ENCODE measurements around the gene ANKRD30BL. TPM values are rescaled to one million over a fixed set of nuclear protein-coding genes. Genes with fewer than 3 reads are reported as not detected.
"Not testable (repeated sequence)": the region's sequence is repeated elsewhere in the genome, so short reads cannot be mapped to it uniquely, and the experiment has no call there.

The ANKRD30BL gene, protein sequence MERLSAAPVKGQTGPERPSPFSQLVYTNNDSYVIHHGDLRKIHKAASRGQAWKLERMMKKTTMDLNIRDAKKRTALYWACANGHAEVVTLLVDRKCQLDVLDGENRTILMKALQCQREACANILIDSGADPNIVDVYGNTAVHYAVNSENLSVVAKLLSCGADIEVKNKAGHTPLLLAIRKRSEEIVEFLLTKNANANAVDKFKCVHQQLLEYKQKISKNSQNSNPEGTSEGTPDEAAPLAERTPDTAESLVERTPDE
- not detected for total RNA-seq

DNA sequence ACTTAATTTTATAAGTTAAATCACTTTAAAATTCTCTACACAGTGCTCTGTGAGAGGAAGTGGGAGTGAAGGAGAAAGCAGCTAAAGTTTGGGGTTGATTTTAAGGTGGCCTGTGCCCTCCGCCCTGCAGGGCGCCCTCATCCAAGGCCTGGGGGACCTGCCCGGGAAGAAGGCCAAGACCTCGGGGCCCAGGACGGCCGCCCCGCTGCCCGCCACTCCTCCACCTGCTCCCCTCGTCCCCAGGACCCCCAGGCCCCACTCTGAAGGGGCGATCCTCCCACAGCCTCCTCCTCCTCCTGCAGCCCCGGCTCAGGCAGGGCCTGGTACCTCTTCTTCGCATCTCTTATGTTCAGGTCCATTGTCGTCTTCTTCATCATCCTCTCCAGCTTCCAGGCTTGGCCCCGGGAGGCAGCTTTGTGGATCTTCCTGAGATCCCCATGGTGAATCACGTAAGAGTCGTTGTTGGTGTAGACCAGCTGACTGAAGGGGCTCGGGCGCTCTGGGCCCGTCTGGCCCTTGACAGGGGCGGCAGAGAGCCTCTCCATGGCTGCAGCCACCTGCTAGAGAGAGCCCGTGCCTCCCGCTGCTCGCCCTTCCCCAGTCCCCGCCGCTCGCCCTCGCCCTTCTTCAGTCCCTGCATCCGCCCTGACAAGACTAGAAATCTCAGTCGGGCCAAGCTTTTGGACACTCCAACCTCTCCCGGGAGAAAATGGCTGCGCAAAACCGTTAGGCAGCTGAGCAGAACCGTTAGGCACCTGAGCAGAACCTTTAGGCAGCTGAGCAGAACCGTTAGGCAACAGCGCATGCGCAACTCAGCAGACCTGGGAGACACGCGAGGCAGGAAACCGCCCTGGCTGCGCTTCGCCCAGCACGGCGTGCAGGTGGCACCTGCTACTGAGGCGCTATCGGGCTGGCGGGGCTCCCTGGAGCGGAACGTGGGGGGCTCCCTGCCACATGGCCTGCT lies at the start of gene ANKRD30BL:
TSS of gene ANKRD30BL (minus strand) at position 792 of the 964 bp plus-strand sequence. CDS start at position 545, 247 bp downstream.
- H3K9me3 ChIP-seq (ENCODE audit: low read depth, low read length); H3K4me3 ChIP-seq (ENCODE audit: low read length); H3K27me3 ChIP-seq (ENCODE audit: insufficient read depth, low read length); H3K4me1 ChIP-seq (ENCODE audit: insufficient read depth, low read length): not testable (repeated sequence)

GRCh38 chr2:132202866-132203265 lies 41.1 kb upstream of the ANKRD30BL start:
- H3K9me3 ChIP-seq (ENCODE audit: low read depth, low read length); H3K27me3 ChIP-seq (ENCODE audit: insufficient read depth, low read length): not testable (repeated sequence)

DNA sequence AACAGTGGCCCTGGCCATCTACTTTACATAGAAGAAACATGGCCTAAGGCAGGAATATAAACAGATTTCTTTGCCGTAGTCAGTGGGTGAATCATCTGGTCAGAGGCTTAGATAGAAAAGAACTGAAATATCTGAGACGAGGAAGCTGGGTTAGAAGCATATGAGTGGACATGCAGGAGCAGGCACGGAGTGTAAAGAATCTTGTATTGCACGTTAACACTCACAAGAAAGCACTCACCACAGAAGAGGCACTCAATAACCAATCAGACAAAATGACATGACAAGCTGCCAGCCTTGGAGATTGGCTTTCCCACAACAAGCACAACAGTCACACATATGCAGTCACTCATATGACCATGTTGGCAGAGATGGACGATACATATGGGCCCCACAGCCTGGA lies 31.1 kb upstream of the ANKRD30BL start:
- H3K4me1 ChIP-seq (ENCODE audit: insufficient read depth, low read length); H3K27me3 ChIP-seq (ENCODE audit: insufficient read depth, low read length); H3K9me3 ChIP-seq (ENCODE audit: low read depth, low read length); H3K4me3 ChIP-seq (ENCODE audit: low read length): not testable (repeated sequence)

More at GRCh38 chr2:132202866-132203265, 41.1 kb upstream of the ANKRD30BL start:
- H3K4me1 ChIP-seq (ENCODE audit: insufficient read depth, low read length); H3K4me3 ChIP-seq (ENCODE audit: low read length): not testable (repeated sequence)

- H3K4me3 ChIP-seq (ENCODE audit: low read length); H3K27me3 ChIP-seq (ENCODE audit: insufficient read depth, low read length); H3K9me3 ChIP-seq (ENCODE audit: low read depth, low read length); H3K4me1 ChIP-seq (ENCODE audit: insufficient read depth, low read length): not testable (repeated sequence)
Observed at GRCh38 chr2:132167100-132167499, 5.3 kb upstream of the ANKRD30BL start.

DNA sequence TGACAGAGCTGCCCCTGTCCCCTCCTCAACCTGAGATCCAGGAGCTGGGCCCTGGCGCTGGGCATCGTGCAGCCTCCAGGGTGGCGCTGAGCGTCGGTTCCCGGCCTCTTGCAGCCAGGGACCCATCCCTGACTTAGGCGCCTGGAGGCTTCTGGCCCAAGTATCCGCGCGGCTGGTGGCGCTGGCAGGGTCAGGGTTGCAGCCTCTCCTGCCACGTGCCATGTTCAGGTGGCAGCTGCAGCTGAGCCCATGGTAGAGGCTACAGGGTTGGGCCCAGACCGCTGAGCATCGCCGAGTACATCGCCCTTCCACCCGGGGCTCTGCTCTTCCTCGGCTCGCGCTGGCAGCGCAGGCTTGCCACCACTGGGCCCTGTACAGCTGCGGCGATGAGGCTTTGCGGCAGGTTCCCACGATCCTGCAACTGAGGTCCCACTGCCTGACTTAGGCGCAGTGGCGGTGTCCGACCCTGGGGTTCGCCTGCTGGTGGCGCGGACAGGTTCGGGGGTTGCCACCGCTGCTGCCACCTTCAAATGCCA lies 441 bp upstream of the ANKRD30BL start:
- not testable (repeated sequence) for H3K9me3 ChIP-seq (ENCODE audit: low read depth, low read length); H3K27me3 ChIP-seq (ENCODE audit: insufficient read depth, low read length); H3K4me1 ChIP-seq (ENCODE audit: insufficient read depth, low read length); H3K4me3 ChIP-seq (ENCODE audit: low read length)

GRCh38 chr2:132146774-132147173 lies 15.0 kb downstream of the ANKRD30BL start:
- H3K4me1 ChIP-seq (ENCODE audit: insufficient read depth, low read length); H3K27me3 ChIP-seq (ENCODE audit: insufficient read depth, low read length); H3K4me3 ChIP-seq (ENCODE audit: low read length); H3K9me3 ChIP-seq (ENCODE audit: low read depth, low read length): not testable (repeated sequence)

All from mononuclear cell (primary cell).